DMS114 treated with DMSO at 0.1 percent for 48 hours (cell line): ENCODE results near the gene GALNT18.

Source experiments
- DNase-seq: peaks from one replicate; lab custom pipeline; 2025; ENCODE audit not compliant: unreplicated experiment; lab: John Stamatoyannopoulos, UW

Gene GALNT18

GRCh38 chr11:11588891-11589290 is 32.9 kb downstream of the GALNT18 start:
- no peak for DNase-seq

DNA sequence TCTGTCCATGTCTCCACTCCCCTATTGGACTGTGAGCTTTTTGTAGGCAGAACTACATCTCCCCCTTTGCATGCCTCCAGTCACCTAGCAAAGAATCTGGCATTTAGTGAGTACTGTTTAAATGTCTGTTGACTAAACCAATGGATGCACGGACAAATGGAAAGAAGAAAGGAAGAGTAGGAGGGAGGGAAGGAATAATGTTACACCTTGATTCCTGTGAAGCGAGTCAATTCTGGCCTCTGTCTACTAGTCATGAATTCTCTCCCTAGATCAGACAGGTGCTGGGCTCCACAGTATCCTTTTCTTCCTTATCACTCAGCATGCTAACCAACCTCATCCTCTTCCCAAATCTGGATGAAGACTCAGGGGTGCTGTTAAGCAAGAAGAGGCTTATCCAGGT is 33.6 kb downstream of the GALNT18 start:
- DNase-seq: no peak

DNA sequence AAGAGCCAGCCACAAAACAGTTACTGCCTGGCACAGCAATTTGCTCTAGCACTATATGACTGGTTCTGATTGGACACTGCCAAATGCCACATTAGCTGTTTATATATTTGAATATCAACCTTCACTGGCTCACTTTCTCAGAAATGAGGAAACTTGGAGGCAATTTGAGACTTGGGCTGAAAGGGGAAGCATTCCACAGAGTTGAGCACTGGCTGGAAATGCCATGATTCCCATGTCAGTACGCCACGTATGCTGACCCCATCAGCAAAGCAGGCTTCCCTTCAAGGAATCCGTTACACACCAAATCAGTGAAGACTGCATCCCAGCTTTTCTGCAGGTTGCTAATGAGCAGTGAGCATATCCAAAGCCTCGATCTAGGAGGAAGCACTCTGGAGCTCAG is 34.7 kb downstream of the GALNT18 start:
- no peak for DNase-seq

DNA sequence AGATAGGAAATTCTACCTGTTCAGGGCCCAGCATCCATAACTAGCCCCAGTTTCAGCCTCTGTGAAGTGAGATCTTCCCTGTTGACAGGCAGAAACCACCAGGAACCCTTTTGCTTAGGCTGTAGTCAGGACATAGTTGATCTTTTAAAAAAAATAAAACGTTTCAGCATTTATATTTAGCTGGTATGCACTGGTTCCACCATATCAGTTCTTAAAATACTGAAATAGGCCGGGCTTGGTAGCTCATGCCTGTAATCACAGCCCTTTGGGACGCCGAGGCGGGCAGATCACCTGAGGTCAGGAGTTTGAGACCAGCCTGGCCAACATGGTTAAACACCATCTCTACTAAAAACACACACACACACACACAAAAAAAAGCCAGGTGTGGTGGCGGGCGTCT is 35.3 kb downstream of the GALNT18 start:
- no peak for DNase-seq

DNA sequence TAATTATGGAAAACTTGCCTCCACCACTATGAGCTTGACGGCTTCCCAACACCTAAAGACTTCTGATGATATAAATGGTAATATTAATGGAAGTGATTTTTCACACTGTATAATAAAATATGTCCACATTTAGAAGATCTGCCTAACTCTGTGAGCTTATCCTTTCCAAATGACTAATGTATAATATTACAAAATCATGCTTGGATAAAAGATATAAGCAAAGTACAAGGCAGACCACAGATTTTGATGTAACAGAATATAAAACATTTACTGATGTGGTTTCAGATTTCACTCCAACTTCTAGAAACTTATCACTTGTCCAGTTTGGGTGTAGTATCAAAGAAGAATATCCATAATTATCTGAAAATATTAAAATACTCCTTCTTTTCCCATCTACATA is 36.9 kb downstream of the GALNT18 start:
- no peak for DNase-seq

DNA sequence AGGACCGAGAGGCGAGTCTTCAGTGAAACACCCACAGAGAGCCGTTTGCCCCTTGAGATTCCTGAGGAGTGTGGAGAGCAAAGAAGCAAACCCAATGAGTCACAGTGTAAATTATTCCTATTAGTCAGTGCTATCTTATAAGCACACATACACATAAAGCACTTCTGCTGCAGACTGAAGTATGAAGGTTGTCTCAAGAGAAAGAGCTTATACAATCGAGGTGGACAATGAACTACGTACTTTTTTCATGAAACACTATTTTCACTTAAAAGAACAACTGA is 37.3 kb downstream of the GALNT18 start:
- no peak for DNase-seq

DNA sequence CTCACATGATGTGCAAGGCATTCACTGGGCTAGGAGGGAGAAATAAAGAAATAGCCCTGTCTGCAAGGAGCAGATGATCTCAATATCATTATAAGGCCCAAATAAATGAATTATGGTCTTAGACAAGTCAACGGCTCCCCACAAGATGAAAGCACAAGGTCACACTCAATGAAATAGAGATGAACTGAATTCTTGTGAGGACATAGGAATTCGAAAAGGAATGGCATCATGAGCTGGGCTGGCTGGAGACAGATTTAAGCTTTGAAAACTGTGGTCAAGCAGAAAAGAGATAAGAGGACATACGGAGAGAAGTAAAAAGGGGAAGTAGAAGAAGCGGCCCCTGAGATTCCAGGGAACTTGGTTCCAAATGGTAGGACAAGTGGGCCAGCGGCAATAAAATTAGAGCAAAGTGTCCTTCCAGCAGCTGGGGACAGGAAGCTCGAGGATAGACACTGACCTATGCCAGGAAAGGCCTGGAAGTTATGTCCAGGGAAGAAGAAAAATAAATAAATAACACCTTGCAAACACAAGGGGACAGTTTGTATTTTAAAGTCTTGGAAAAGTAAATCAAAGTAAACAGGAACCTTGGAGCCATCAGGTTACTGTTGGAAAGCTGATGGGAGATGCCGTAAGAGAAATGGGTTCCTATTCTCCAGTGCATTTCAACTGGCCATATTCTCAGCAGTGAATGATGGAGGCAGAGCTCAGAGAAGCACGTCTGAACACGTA is 37.8 kb downstream of the GALNT18 start:
- DNase-seq: no peak

- no peak for DNase-seq
These were observed 39.6 kb downstream of the GALNT18 start for GRCh38 chr11:11582011-11582701.

GRCh38 chr11:11581481-11581880 is 40.3 kb downstream of the GALNT18 start:
- no peak for DNase-seq

GRCh38 chr11:11580841-11581411 is 40.9 kb downstream of the GALNT18 start:
- no peak for DNase-seq

GRCh38 chr11:11580012-11580411 is 41.8 kb downstream of the GALNT18 start:
- no peak for DNase-seq

DNA sequence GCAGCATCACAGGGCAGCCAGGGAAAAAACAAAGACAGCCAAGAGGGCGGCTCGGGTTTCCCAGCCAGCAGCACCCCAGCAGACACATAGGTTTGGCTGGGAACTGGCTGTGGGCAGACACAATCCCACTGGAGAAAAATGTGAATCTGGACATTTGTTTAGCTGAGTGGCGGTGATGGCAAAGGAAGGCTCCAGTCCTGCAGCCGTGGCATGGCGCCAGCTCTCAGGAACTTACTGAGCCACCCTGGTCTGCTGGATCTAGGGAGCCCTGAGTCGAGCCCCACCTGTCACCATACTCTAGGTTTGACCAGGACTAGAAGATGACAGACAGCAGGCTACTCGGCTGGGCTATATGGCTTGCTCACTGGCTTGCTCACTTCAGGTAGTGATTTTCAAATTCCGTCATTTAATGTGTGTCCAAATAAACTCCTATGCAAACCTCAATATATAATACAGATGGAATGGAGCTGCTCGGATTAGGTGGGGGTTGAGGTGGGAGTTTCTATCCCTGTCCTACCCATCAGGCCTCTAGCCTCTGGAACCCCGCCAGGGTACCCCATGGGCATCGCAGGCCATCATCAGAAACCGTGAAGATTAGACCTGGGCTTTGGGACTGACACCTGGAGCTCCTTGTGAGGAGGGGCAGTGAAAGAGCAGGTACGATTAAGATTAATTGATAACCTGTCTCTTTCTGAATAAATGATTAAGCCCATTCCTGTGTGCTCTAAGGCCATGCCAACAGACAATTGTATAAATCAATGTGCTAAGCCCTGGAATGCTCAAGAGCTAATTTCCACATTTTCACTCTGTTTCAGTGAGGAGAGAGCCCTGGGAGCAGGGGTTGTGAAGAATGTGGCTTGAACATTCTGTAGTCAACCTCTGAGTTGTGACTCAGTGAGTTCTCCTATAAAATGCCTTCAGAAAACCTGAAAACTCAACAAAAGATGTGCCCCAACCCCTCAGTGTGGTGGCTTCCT is 42.5 kb downstream of the GALNT18 start:
- no peak for DNase-seq

GRCh38 chr11:11577932-11578911 is 43.6 kb downstream of the GALNT18 start:
- DNase-seq: no peak

GRCh38 chr11:11577251-11577855 is 44.5 kb downstream of the GALNT18 start:
- no peak for DNase-seq

GRCh38 chr11:11574373-11575287 is 47.2 kb downstream of the GALNT18 start:
- no peak for DNase-seq

DNA sequence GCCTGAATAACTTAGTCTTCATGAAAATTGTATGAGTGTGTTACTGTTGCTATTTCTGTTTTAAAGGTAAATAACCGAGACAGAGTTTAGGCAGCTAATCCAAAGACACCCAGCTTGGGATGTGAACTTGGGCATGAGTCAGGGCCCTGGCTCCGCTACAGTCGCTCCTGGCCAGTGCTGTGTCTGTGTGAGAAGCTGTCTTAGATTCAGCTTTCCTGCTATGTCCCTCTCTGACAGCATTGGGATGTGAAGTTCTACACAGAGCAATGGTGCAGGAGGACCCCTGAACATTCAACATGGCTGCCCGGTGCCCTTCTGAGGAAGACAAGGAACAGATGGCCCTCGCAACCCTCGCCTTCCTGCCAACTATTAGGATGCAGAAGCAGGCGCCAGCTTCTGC is 49.4 kb downstream of the GALNT18 start:
- no peak for DNase-seq

DNA sequence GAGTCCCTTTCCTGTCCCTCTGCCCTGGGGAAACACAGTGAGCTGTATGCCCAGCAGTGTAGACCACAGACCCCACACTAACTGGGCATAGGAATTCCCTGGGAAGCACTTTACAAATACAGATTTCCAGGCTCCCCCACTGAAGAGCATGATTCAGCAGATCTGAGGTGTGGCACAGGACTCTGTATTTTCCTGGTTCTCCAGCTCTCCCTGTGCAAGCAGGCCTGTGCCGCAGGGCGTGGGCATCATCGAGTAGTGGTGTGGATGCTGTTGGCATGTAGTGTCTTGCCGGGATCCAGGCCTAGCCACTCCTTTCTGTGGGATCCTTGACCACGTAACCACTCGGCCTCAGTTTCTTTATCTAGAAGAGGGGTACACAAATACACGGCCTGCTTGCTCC is 49.9 kb downstream of the GALNT18 start:
- no peak for DNase-seq

GRCh38 chr11:11570823-11571222 is 51.0 kb downstream of the GALNT18 start:
- DNase-seq: no peak

DNA sequence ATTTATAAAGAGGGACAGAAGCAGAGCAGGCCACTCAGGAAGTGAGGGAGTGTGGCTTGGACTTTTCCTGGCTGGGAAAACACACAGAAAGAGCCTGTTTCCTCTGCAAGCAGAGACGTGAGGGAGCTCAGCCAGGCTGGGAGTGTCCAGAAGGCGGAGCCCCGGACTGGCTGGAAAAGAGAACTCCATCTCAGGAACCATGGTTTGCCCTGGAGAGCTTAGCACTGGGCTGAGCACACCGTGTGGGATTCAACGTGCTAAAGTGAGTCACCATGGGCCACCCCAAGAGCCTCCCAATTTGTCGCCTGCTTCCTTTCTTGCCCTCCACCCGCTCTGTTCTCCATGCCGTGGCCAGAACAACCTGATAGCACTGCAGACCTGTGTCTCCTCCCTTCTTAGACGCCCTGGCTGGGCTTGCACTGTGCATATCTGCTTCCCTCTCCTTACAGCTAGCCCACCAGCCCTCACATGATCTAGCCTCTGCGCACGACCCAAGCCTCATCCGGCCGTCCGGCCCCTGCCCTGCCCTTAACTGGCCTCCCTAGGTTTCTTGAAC is 51.8 kb downstream of the GALNT18 start:
- DNase-seq: no peak
